Endothelial cell of coronary artery (primary cell): ENCODE data around the gene OR52A5. TPM values are rescaled to one million over a fixed set of nuclear protein-coding genes. Genes with fewer than 3 reads are reported as not detected.

Experiments used
- total RNA-seq: library from RNA; depleted of rRNA; stranded (reverse); fragments of >200 nt; gene quantifications from 2 replicates; pipeline ENCODE4 v1.2.3, GENCODE V29; 2014

Gene OR52A5
- total RNA-seq: not detected in 2 replicates

GRCh38 chr11:5137996-5138395, at the start of gene OR52A5:
TSS of gene OR52A5 (minus strand) at chr11:5138356. CDS start at chr11:5132642, 5,714 bp downstream.

DNA sequence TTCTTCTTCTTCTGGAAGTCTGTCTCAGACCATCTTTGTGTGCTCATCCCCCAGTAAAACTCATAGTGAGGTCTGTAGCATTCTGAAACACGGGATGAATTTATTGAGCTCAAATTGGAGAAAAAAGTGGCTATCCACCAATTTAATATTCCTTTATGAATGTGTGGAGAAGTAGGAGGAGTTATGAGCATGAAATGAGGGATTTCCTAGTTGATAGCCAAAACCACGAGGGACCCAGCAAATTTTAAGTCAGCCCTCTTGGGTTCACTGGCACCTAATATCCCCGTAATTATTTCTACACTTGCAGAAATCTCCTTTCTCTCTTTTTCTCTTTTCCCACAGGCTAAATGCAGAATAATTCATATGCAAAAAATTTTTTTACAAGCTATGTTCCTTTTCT, 16.5 kb upstream of the OR52A5 start, which contains the start of gene OR52A1:
Gene OR52A1, minus strand, starts transcription at position 101 of the 400 bp plus-strand sequence. CDS start 2,388 bp downstream, outside the sequence.

Other genes with a start within 250 kb of the OR52A5 start
- gene OR51A7, start 234.6 kb downstream of the OR52A5 start, total RNA-seq: not detected in 2 replicates
- not detected in 2 replicates for gene OR51G2, start 219.0 kb downstream of the OR52A5 start, total RNA-seq
- gene OR51G1, start 214.0 kb downstream of the OR52A5 start, total RNA-seq: not detected in 2 replicates
- gene OR51A4, start 190.8 kb downstream of the OR52A5 start, total RNA-seq: not detected in 2 replicates
- gene OR51A2, start 182.6 kb downstream of the OR52A5 start, total RNA-seq: not detected in 2 replicates
- not detected in 2 replicates for gene OR51L1, start 143.5 kb downstream of the OR52A5 start, total RNA-seq
- not detected in 2 replicates for gene OR52J3, start 91.8 kb downstream of the OR52A5 start, total RNA-seq
- not detected in 2 replicates for gene OR52E2, start 78.7 kb downstream of the OR52A5 start, total RNA-seq
- not detected in 2 replicates for gene OR52E1, start 68.8 kb downstream of the OR52A5 start, total RNA-seq
- not detected in 2 replicates for gene OR52A1, start 16.4 kb upstream of the OR52A5 start, total RNA-seq
- gene OR51V1, start 62.3 kb upstream of the OR52A5 start, total RNA-seq: not detected in 2 replicates
- gene HBB, start 88.7 kb upstream of the OR52A5 start, total RNA-seq: not detected in 2 replicates
- gene HBD, start 96.1 kb upstream of the OR52A5 start, total RNA-seq: not detected in 2 replicates
- not detected in 2 replicates for gene HBG1, start 111.5 kb upstream of the OR52A5 start, total RNA-seq
- 0.18 TPM in 1 of 2 replicates, not detected in the other for gene HBG2, start 116.4 kb upstream of the OR52A5 start, total RNA-seq
- 0.18 TPM in 1 of 2 replicates, not detected in the other for gene HBE1, start 131.6 kb upstream of the OR52A5 start, total RNA-seq
- not detected in 2 replicates for gene OR51B4, start 163.6 kb upstream of the OR52A5 start, total RNA-seq
- gene OR51B2, start 185.9 kb upstream of the OR52A5 start, total RNA-seq: not detected in 2 replicates
- not detected in 2 replicates for gene OR51B5, start 205.2 kb upstream of the OR52A5 start, total RNA-seq
- gene OR51B6, start 213.2 kb upstream of the OR52A5 start, total RNA-seq: not detected in 2 replicates
- not detected in 2 replicates for gene OR51M1, start 245.5 kb upstream of the OR52A5 start, total RNA-seq